ENCODE results near the gene NPR3. TPM values are rescaled to one million over a fixed set of nuclear protein-coding genes. Genes with fewer than 3 reads are reported as not detected.

The NPR3 gene
- polyA plus RNA-seq, 1 experiment, result 4.4 TPM

DNA sequence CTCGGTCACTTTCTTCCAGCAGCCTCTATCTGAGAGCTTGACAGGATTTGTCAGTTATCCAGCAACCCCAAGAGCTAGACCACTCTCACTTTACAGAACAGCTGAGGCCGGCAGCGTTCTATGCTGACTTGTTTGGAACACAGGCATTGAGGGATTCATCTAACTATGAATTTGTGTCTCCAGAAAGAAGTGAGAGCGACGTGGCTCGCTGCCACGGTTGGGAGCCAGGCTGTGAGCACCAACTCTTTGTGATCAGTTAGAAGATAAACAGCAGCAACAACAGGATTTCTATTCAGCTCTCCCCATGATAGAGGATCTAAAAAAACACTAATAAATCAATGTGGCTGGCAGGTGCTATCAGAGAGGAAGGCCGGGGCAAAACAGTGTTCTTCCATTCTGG, 58.6 kb downstream of the NPR3 start:
- CTCF ChIA-PET, result no interaction called here
- no peak overlapping the region for H3K27ac ChIP-seq (ENCODE audit: low read depth, low read length)

GRCh38 chr5:32770444-32770843, 59.3 kb downstream of the NPR3 start:
- Histone ChIP-seq H3K27me3 (ENCODE audit: control insufficient read depth, insufficient read depth, low read length) (no peaks in the 10 kb centered on the region), H3K4me3 (ENCODE audit: low read depth, low read length) (no peak overlapping the region), H3K9me3 (ENCODE audit: control insufficient read depth, insufficient read depth, low read length) (peaks cover under 1% of the 10 kb centered on the region; the same call in 1 of the 2 replicates), H3K27ac (ENCODE audit: low read depth, low read length) (no peak overlapping the region)
- DNase-seq (ENCODE audit: low read depth, low spot score), result no peak
- ChIA-PET POLR2A (no interaction called here), CTCF (interaction anchor here (1.2 kb wide), 1 partner anchor 10 kb away, joined by 3 read pairs; no protein-coding TSS in a partner anchor)
- TF ChIP-seq, protein P1, sequence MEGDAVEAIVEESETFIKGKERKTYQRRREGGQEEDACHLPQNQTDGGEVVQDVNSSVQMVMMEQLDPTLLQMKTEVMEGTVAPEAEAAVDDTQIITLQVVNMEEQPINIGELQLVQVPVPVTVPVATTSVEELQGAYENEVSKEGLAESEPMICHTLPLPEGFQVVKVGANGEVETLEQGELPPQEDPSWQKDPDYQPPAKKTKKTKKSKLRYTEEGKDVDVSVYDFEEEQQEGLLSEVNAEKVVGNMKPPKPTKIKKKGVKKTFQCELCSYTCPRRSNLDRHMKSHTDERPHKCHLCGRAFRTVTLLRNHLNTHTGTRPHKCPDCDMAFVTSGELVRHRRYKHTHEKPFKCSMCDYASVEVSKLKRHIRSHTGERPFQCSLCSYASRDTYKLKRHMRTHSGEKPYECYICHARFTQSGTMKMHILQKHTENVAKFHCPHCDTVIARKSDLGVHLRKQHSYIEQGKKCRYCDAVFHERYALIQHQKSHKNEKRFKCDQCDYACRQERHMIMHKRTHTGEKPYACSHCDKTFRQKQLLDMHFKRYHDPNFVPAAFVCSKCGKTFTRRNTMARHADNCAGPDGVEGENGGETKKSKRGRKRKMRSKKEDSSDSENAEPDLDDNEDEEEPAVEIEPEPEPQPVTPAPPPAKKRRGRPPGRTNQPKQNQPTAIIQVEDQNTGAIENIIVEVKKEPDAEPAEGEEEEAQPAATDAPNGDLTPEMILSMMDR (IDR thresholded peaks at IDR 0.05; ENCODE audit: low read depth, low read length), result no peak

More for the DNA sequence above, 58.6 kb downstream of the NPR3 start:
- DNase-seq (ENCODE audit: low read depth, low spot score), result no peak
- H3K4me3 ChIP-seq (ENCODE audit: low read depth, low read length), result no peak overlapping the region
- POLR2A ChIA-PET, result no interaction called here
- TF ChIP-seq, protein P1 (IDR thresholded peaks at IDR 0.05; ENCODE audit: low read depth, low read length), result no peak
- no peaks in the 10 kb centered on the region for H3K9me3 ChIP-seq (ENCODE audit: control insufficient read depth, insufficient read depth, low read length)
- H3K27me3 ChIP-seq (ENCODE audit: control insufficient read depth, insufficient read depth, low read length), result no peaks in the 10 kb centered on the region

- Histone ChIP-seq H3K27me3 (ENCODE audit: control insufficient read depth, insufficient read depth, low read length) (no peaks in the 10 kb centered on the region), H3K27ac (ENCODE audit: low read depth, low read length) (no peak overlapping the region), H3K4me3 (ENCODE audit: low read depth, low read length) (no peak overlapping the region), H3K9me3 (ENCODE audit: control insufficient read depth, insufficient read depth, low read length) (peaks cover 3% of the 10 kb centered on the region; the same call in 1 of the 2 replicates)
- no peak for DNase-seq (ENCODE audit: low read depth, low spot score)
- ChIA-PET POLR2A (no interaction called here), CTCF (interaction anchor here (1.2 kb wide), 1 partner anchor 11 kb away, joined by 3 read pairs; no protein-coding TSS in a partner anchor)
- TF ChIP-seq, protein P1 (IDR thresholded peaks at IDR 0.05; ENCODE audit: low read depth, low read length), result no peak
Measured at GRCh38 chr5:32771037-32771436, 59.9 kb downstream of the NPR3 start.

GRCh38 chr5:32773944-32774343, 62.8 kb downstream of the NPR3 start:
- peaks cover 3% of the 10 kb centered on the region; the same call in 1 of the 2 replicates for H3K9me3 ChIP-seq (ENCODE audit: control insufficient read depth, insufficient read depth, low read length)
- H3K27ac ChIP-seq (ENCODE audit: low read depth, low read length), result no peak overlapping the region
- H3K4me3 ChIP-seq (ENCODE audit: low read depth, low read length), result no peak overlapping the region
- DNase-seq (ENCODE audit: low read depth, low spot score), result no peak
- TF ChIP-seq, protein P1 (IDR thresholded peaks at IDR 0.05; ENCODE audit: low read depth, low read length), result no peak
- H3K27me3 ChIP-seq (ENCODE audit: control insufficient read depth, insufficient read depth, low read length), result no peaks in the 10 kb centered on the region
- POLR2A ChIA-PET, result no interaction called here
- CTCF ChIA-PET, result interaction anchor here (1.0 to 1.4 kb wide), 3 partner anchors 33 to 526 kb away, joined by 3 read pairs; no protein-coding TSS in a partner anchor

- DNase-seq (ENCODE audit: low read depth, low spot score), result no peak
- H3K27ac ChIP-seq (ENCODE audit: low read depth, low read length), result no peak overlapping the region
- H3K4me3 ChIP-seq (ENCODE audit: low read depth, low read length), result no peak overlapping the region
- ChIA-PET CTCF (no interaction called here), POLR2A (no interaction called here)
- peaks cover 3% of the 10 kb centered on the region; the same call in 1 of the 2 replicates for H3K9me3 ChIP-seq (ENCODE audit: control insufficient read depth, insufficient read depth, low read length)
- TF ChIP-seq, protein P1 (IDR thresholded peaks at IDR 0.05; ENCODE audit: low read depth, low read length), result no peak
- no peaks in the 10 kb centered on the region for H3K27me3 ChIP-seq (ENCODE audit: control insufficient read depth, insufficient read depth, low read length)
Measured at GRCh38 chr5:32776200-32776599, 65.1 kb downstream of the NPR3 start.
